ENCODE data around the gene ST6GALNAC4.

- no peak for TF ChIP-seq TAF1 (IDR thresholded peaks at IDR 0.05; ENCODE audit: borderline replicate concordance, insufficient read depth, low read length)
- TF ChIP-seq REST (IDR thresholded peaks at IDR 0.05; ENCODE audit: insufficient read depth in 1 of 2, low read depth in 2 of 2, low read length in 2 of 2) = no peak
- no peak for TF ChIP-seq SIN3A (IDR thresholded peaks at IDR 0.05; ENCODE audit: borderline replicate concordance, insufficient read depth, low read length)
- TF ChIP-seq POLR2AphosphoS5 (IDR thresholded peaks at IDR 0.05; ENCODE audit: low read depth, low read length) = no peak
- TF ChIP-seq FOXP2 (optimal IDR thresholded peaks at IDR 0.05; ENCODE audit: borderline replicate concordance, extremely low read depth, extremely low read length, insufficient read depth) = no peak
These were observed 56.1 kb downstream of the ST6GALNAC4 start for GRCh38 chr9:127860779-127861178.

All from PFSK-1 (cell line).